A549 (cell line): ENCODE results near the gene BCOR. TPM values are rescaled to one million over a fixed set of nuclear protein-coding genes. Genes with fewer than 3 reads are reported as not detected.

Experiments used
- ATAC-seq, 2 experiments: fragments of 200-7000 bp in 1 of 2; fragments of >200 bp in 1 of 2; cut with Nextera tagmentation in 1 of 2; cut with Tn5 transposase in 1 of 2; 3 replicates each; pipeline versions ENCODE4 v1.8.0 to v1.9.1; 2018 to 2020; ENCODE audit warnings: mild to moderate bottlenecking in 1 of 2, moderate library complexity in 1 of 2
- CTCF ChIA-PET: fragments of 300-600 bp; sonication (Branson Sonifier 250); formaldehyde crosslinking; extraction: SDS; loops from one replicate; lab custom pipeline; 2021; ENCODE audit warnings: antibody characterized with exemption, inconsistent platforms; lab: Yijun Ruan, JAX
- POLR2A ChIA-PET: fragments of 350-600 bp; formaldehyde crosslinking; extraction: SDS; loops from one replicate; lab custom pipeline; 2021; ENCODE audit warnings: antibody characterized with exemption, inconsistent platforms; lab: Yijun Ruan, JAX
- DNase-seq, 2 experiments: peaks; one replicate each; pipeline versions ENCODE4 v3.0.0 to v3.0.0-alpha.2; 2011 to 2016; ENCODE audit warnings: low read depth in 1 of 2, low spot score in 1 of 2
- FAIRE-seq: peaks from 2 replicates; lab custom pipeline; 2011; peaks lifted over from hg19 to GRCh38; lab: Jason Lieb, UNC
- H3K27ac ChIP-seq, 2 experiments: fragments of >200 bp; sonication (Bioruptor Twin); formaldehyde crosslinking; 3 replicates each; pipeline ENCODE4 v1.5.1; 2016 to 2017
- H3K4me1 ChIP-seq: fragments of >200 bp; sonication (Bioruptor Twin); formaldehyde crosslinking; 3 replicates; pipeline ENCODE4 v1.6.1; 2016
- H3K4me2 ChIP-seq: fragments of >200 bp; sonication (Bioruptor Twin); formaldehyde crosslinking; 3 replicates; pipeline ENCODE4 v1.6.1; 2016
- H3K4me3 ChIP-seq: fragments of >200 bp; sonication (Bioruptor Twin); formaldehyde crosslinking; 3 replicates; pipeline ENCODE4 v1.5.1; 2016
- H3K9me3 ChIP-seq: fragments of >200 bp; sonication (Bioruptor Twin); formaldehyde crosslinking; 3 replicates; pipeline ENCODE4 v1.6.1; 2016
- BCL3 ChIP-seq: fragments of >200 bp; sonication (Bioruptor Twin); formaldehyde crosslinking; IDR thresholded peaks from 3 replicates; pipeline ENCODE4 v1.6.1; 2016
- BHLHE40 ChIP-seq: IDR thresholded peaks from 2 replicates; pipeline ENCODE4 v1.6.1; 2012; ENCODE audit warnings: low read depth, low read length, inconsistent platforms
- CBX8 ChIP-seq: fragments of 200-600 bp; sonication (generic); IDR thresholded peaks from 2 replicates; pipeline ENCODE4 v1.6.1; 2016
- CHD4 ChIP-seq: fragments of 200-600 bp; sonication (generic); IDR thresholded peaks from 2 replicates; pipeline ENCODE4 v1.6.1; 2016; ENCODE audit warnings: antibody characterized with exemption, mild to moderate bottlenecking, borderline replicate concordance
- CTCF ChIP-seq: fragments of >200 bp; sonication (Bioruptor Twin); formaldehyde crosslinking; IDR thresholded peaks from 3 replicates; pipeline ENCODE4 v1.5.1; 2016
- E2F6 ChIP-seq: IDR thresholded peaks from 2 replicates; pipeline ENCODE4 v1.6.1; 2012; ENCODE audit warnings: low read depth, borderline replicate concordance
- EP300 ChIP-seq, 2 experiments: fragments of >200 bp; sonication (Bioruptor Twin); formaldehyde crosslinking; IDR thresholded peaks; 2 replicates in 1 of 2; 3 replicates in 1 of 2; pipeline ENCODE4 v1.6.1; 2016 to 2017
- FOSB ChIP-seq: fragments of 250-450 bp; sonication (Bioruptor Pico); IDR thresholded peaks from 2 replicates; pipeline ENCODE4 v1.5.0; 2020; ENCODE audit warnings: mild to moderate bottlenecking, moderate library complexity
- FOSL2 ChIP-seq, 2 experiments: fragments of 450-650 bp in 1 of 2; fragments of >200 bp in 1 of 2; sonication (Bioruptor Twin) in 1 of 2; formaldehyde crosslinking; IDR thresholded peaks; 2 replicates each; pipeline versions ENCODE4 v1.5.0 to v1.6.1; 2016 to 2020; ENCODE audit warnings: mild to moderate bottlenecking in 1 of 2, moderate library complexity in 1 of 2
- FOXS1 ChIP-seq: fragments of 250-450 bp; sonication (Bioruptor Pico); IDR thresholded peaks from 2 replicates; pipeline ENCODE4 v1.5.0; 2020; ENCODE audit warnings: mild to moderate bottlenecking, moderate library complexity
- HDAC2 ChIP-seq: fragments of 200-600 bp; sonication (generic); IDR thresholded peaks from 2 replicates; pipeline ENCODE4 v1.6.1; 2016
- HES2 ChIP-seq: fragments of >200 bp; sonication (Bioruptor Twin); formaldehyde crosslinking; IDR thresholded peaks from 2 replicates; pipeline ENCODE4 v1.6.1; 2016
- HEYL ChIP-seq: fragments of 250-450 bp; sonication (Bioruptor Pico); IDR thresholded peaks from 2 replicates; pipeline ENCODE4 v1.8.0; 2021; ENCODE audit warnings: mild to moderate bottlenecking, moderate library complexity
- HOXB13 ChIP-seq: fragments of 250-450 bp; sonication (Bioruptor Pico); IDR thresholded peaks from 2 replicates; pipeline ENCODE4 v1.5.0; 2020; ENCODE audit warnings: low read depth, mild to moderate bottlenecking, moderate library complexity
- KDM1A ChIP-seq: fragments of 200-600 bp; sonication (generic); IDR thresholded peaks from 2 replicates; pipeline ENCODE4 v1.6.1; 2016; ENCODE audit warnings: low read depth, mild to moderate bottlenecking
- KDM5A ChIP-seq: fragments of 200-600 bp; sonication (generic); IDR thresholded peaks from 2 replicates; pipeline ENCODE4 v1.6.1; 2016; ENCODE audit warnings: antibody characterized with exemption, mild to moderate bottlenecking
- MAX ChIP-seq: IDR thresholded peaks from 2 replicates; pipeline ENCODE4 v1.6.1; 2012
- NFE2L2 ChIP-seq: fragments of 150-350 bp; conservative IDR thresholded peaks from 2 replicates; pipeline ENCODE4 v1.6.1; 2014; ENCODE audit warnings: low read length
- NPAS2 ChIP-seq: fragments of 250-450 bp; sonication (Bioruptor Pico); IDR thresholded peaks from 2 replicates; pipeline ENCODE4 v1.8.0; 2022; ENCODE audit warnings: mild to moderate bottlenecking, moderate library complexity, borderline replicate concordance
- NR3C1 ChIP-seq: fragments of >200 bp; sonication (Bioruptor Twin); formaldehyde crosslinking; IDR thresholded peaks from 3 replicates; pipeline ENCODE4 v1.6.1; 2017
- PBX3 ChIP-seq: IDR thresholded peaks from 2 replicates; pipeline ENCODE4 v1.6.1; 2012
- RAD21 ChIP-seq, 2 experiments: fragments of >200 bp in 1 of 2; sonication (Bioruptor Twin) in 1 of 2; formaldehyde crosslinking in 1 of 2; IDR thresholded peaks in 1 of 2; conservative IDR thresholded peaks in 1 of 2; 2 replicates in 1 of 2; 3 replicates in 1 of 2; pipeline ENCODE4 v1.6.1; 2012 to 2018; ENCODE audit warnings: inconsistent platforms in 1 of 2
- RCOR1 ChIP-seq: fragments of 150-350 bp; IDR thresholded peaks from 2 replicates; pipeline ENCODE4 v1.6.1; 2014; ENCODE audit warnings: antibody characterized with exemption, low read length, low read depth
- REST ChIP-seq: fragments of 200-600 bp; sonication (generic); IDR thresholded peaks from 2 replicates; pipeline ENCODE4 v1.6.1; 2016; ENCODE audit warnings: antibody characterized with exemption, mild to moderate bottlenecking, moderate library complexity
- ZNF302 ChIP-seq: fragments of 250-450 bp; sonication (Bioruptor Pico); IDR thresholded peaks from 2 replicates; pipeline ENCODE4 v1.9.0; 2021; ENCODE audit warnings: inconsistent platforms, mild to moderate bottlenecking, moderate library complexity
- ZSCAN20 ChIP-seq: fragments of 250-450 bp; sonication (Bioruptor Pico); IDR thresholded peaks from 2 replicates; pipeline ENCODE4 v1.8.0; 2022; ENCODE audit warnings: mild to moderate bottlenecking, moderate library complexity
- WGBS: methylation state at CpG from one replicate; pipeline ENCODE4 v1.1.6; 2017; ENCODE audit errors: missing lambda C conversion rate; 5-methylcytosine and 5-hydroxymethylcytosine counted together
- polyA plus RNA-seq, 4 experiments: library from polyadenylated mRNA; depleted of rRNA in 3 of 4; stranded (reverse); fragments of >200 nt; fragmentation: RNase III in 1 of 4; extraction: RNeasy Plus Mini Kit Qiagen cat#74134 plus additional on column Dnase treatment in 1 of 4; gene quantifications; 2 replicates in 3 of 4; 3 replicates in 1 of 4; pipeline ENCODE4 v1.2.3, GENCODE V29; 2011 to 2017

Gene BCOR
- polyA plus RNA-seq, 2 of the 4 experiments (the other 2 are of a cell fraction): 12.2 to 12.6 TPM

- peaks cover 7% of the 10 kb centered on the region; the same call in 1 of the 3 replicates for H3K4me1 ChIP-seq
- H3K4me3 ChIP-seq: no peak overlapping the region
- ChIA-PET CTCF (no interaction called here), POLR2A (no interaction called here)
- no peak for FAIRE-seq
- WGBS: 72% methylated on average over 4 of the region's 5 CpGs
- no peak for TF ChIP-seq NPAS2 (CRISPR knock-in tag)
- no peak for TF ChIP-seq PBX3
- no peak for TF ChIP-seq CBX8
- no peak for TF ChIP-seq KDM1A
- TF ChIP-seq RAD21 (conservative IDR thresholded peaks at IDR 0.05 in 1 of 2, IDR thresholded peaks at IDR 0.05 in 1 of 2): no peak
- no peak for TF ChIP-seq HEYL (CRISPR knock-in tag)
- no peak for TF ChIP-seq MAX
- TF ChIP-seq E2F6: no peak
- no peak for TF ChIP-seq CTCF
- TF ChIP-seq FOSL2 (IDR thresholded peaks at IDR 0.05): no peak
- no peak for TF ChIP-seq FOSL2 (CRISPR knock-in tag; IDR thresholded peaks at IDR 0.05)
- TF ChIP-seq NR3C1: no peak
- no peak for TF ChIP-seq ZSCAN20
- no peak for TF ChIP-seq CHD4
- DNase-seq: no peak
- no peak overlapping the region for H3K4me2 ChIP-seq
- ATAC-seq: 0 out of 6 replicates have a peak, but pooled peaks of 1 of the 2 experiments have one; percentile 25
- H3K27ac ChIP-seq: no peak overlapping the region
- no peaks in the 10 kb centered on the region for H3K9me3 ChIP-seq
Measured at GRCh38 chrX:40031911-40032310, 65.8 kb downstream of the BCOR start.

GRCh38 chrX:40030205-40030604, 67.6 kb downstream of the BCOR start:
- no peak for DNase-seq
- H3K4me1 ChIP-seq: peaks cover 7% of the 10 kb centered on the region; the same call in 1 of the 3 replicates
- H3K9me3 ChIP-seq: no peaks in the 10 kb centered on the region
- no peak overlapping the region for H3K4me2 ChIP-seq
- WGBS: 85% methylated on average over 3 of the region's 3 CpGs
- ChIA-PET POLR2A (no interaction called here), CTCF (interaction anchor here (0.6 to 1.6 kb wide), 2 partner anchors 17 to 26 kb away, joined by 4 read pairs; no protein-coding TSS in a partner anchor)
- no peak overlapping the region for H3K4me3 ChIP-seq
- TF ChIP-seq HOXB13 (CRISPR knock-in tag) (no peak), BHLHE40 (no peak), KDM5A (no peak), FOXS1 (no peak), MAX (no peak), CHD4 (no peak), HES2 (no peak)
- no peak overlapping the region for H3K27ac ChIP-seq
- no peak for ATAC-seq
- no peak for FAIRE-seq

GRCh38 chrX:40022421-40022820, 75.3 kb downstream of the BCOR start:
- POLR2A ChIA-PET: no interaction called here
- no peak for FAIRE-seq
- no peak for TF ChIP-seq CBX8
- no peak for TF ChIP-seq HDAC2
- no peak for TF ChIP-seq EP300 (IDR thresholded peaks at IDR 0.05)
- no peak for TF ChIP-seq CHD4
- TF ChIP-seq FOXS1: no peak
- TF ChIP-seq REST: no peak
- TF ChIP-seq FOSB (CRISPR knock-in tag): no peak
- TF ChIP-seq ZNF302 (CRISPR knock-in tag): no peak
- TF ChIP-seq BCL3: no peak
- TF ChIP-seq NFE2L2: no peak
- TF ChIP-seq RCOR1: no peak

More at GRCh38 chrX:40022421-40022820, 75.3 kb downstream of the BCOR start:
- ATAC-seq (no peak), DNase-seq (no peak)
- Histone ChIP-seq H3K27ac (no peak overlapping the region), H3K4me2 (no peak overlapping the region), H3K4me1 (no peaks in the 10 kb centered on the region), H3K9me3 (no peaks in the 10 kb centered on the region), H3K4me3 (no peak overlapping the region)
- WGBS: 79% methylated on average over 3 of the region's 3 CpGs
- CTCF ChIA-PET: no interaction called here
